ENCODE results near the gene DARS1.

DARS1 gene

GRCh38 chr2:135985018-135985825 is at the start of gene DARS1:
DARS1 (minus strand) TSS chr2:135985626; CDS start chr2:135985468, 158 bp downstream.
- intact Hi-C loops (cut with DNase I): no loop called here

GRCh38 chr2:136034629-136035028 is 49.2 kb upstream of the DARS1 start:
- DNase-seq: no peak
- intact Hi-C loops (cut with DNase I): no loop called here

More at GRCh38 chr2:135985018-135985825, at the start of gene DARS1:
- DNase-seq: peak; percentile 75 to 94 (median 89)

- DNase-seq: no peak
- intact Hi-C loops (cut with DNase I): no loop called here
Observed at GRCh38 chr2:136032817-136033535, 47.5 kb upstream of the DARS1 start.

GRCh38 chr2:136032192-136032591 is 46.8 kb upstream of the DARS1 start:
- intact Hi-C loops (cut with DNase I): no loop called here

GRCh38 chr2:136031711-136032110 is 46.3 kb upstream of the DARS1 start:
- intact Hi-C loops (cut with DNase I): no loop called here
- no peak for DNase-seq

More at GRCh38 chr2:136032192-136032591, 46.8 kb upstream of the DARS1 start:
- DNase-seq: no peak

- intact Hi-C loops (cut with DNase I): no loop called here
- no peak for DNase-seq
Observed at GRCh38 chr2:136030406-136030805, 45.0 kb upstream of the DARS1 start.

- intact Hi-C loops (cut with DNase I): loop anchor here (10.0 kb wide), 1 partner anchor 86 kb away; the partner anchor contains the start of gene CXCR4
- DNase-seq: no peak
Observed at GRCh38 chr2:136029149-136029548, 43.7 kb upstream of the DARS1 start.

- intact Hi-C loops (cut with DNase I): loop anchor here (10.0 kb wide), 1 partner anchor 87 kb away; the partner anchor contains the start of gene CXCR4
Observed at GRCh38 chr2:136028001-136028400, 42.6 kb upstream of the DARS1 start.

GRCh38 chr2:136027112-136027511 is 41.7 kb upstream of the DARS1 start:
- DNase-seq: no peak
- intact Hi-C loops (cut with DNase I): loop anchor here (10.0 kb wide), 1 partner anchor 88 kb away; the partner anchor contains the start of gene CXCR4

More at GRCh38 chr2:136028001-136028400, 42.6 kb upstream of the DARS1 start:
- peak in 13 of 42 donors; percentile 18 to 63 (median 31) for DNase-seq

GRCh38 chr2:136025057-136025973 is 39.9 kb upstream of the DARS1 start:
- DNase-seq: peak; percentile 76 to 95 (median 89)

GRCh38 chr2:136024616-136025015 is 39.2 kb upstream of the DARS1 start:
- intact Hi-C loops (cut with DNase I): loop anchor here (10.0 kb wide), 1 partner anchor 90 kb away; the partner anchor contains the start of gene CXCR4
- no peak for DNase-seq

More at GRCh38 chr2:136025057-136025973, 39.9 kb upstream of the DARS1 start:
- intact Hi-C loops (cut with DNase I): loop anchor here (10.0 kb wide), 1 partner anchor 89 kb away; the partner anchor contains the start of gene CXCR4

GRCh38 chr2:136024185-136024584 is 38.8 kb upstream of the DARS1 start:
- DNase-seq: no peak

GRCh38 chr2:136023416-136023815 is 38.0 kb upstream of the DARS1 start:
- intact Hi-C loops (cut with DNase I): loop anchor here (10.0 kb wide), 1 partner anchor 91 kb away; the partner anchor contains the start of gene CXCR4

More at GRCh38 chr2:136024185-136024584, 38.8 kb upstream of the DARS1 start:
- intact Hi-C loops (cut with DNase I): loop anchor here (10.0 kb wide), 1 partner anchor 91 kb away; the partner anchor contains the start of gene CXCR4

GRCh38 chr2:136022396-136023146 is 37.1 kb upstream of the DARS1 start:
- intact Hi-C loops (cut with DNase I): loop anchor here (10.0 kb wide), 1 partner anchor 92 kb away; the partner anchor contains the start of gene CXCR4
- DNase-seq: no peak

More at GRCh38 chr2:136023416-136023815, 38.0 kb upstream of the DARS1 start:
- DNase-seq: no peak

- intact Hi-C loops (cut with DNase I): loop anchor here (10.0 kb wide), 1 partner anchor 93 kb away; the partner anchor contains the start of gene CXCR4
- DNase-seq: peak in 2 of 42 donors; percentile 19 to 43
Observed at GRCh38 chr2:136021976-136022375, 36.5 kb upstream of the DARS1 start.

- intact Hi-C loops (cut with DNase I): loop anchor here (10.0 kb wide), 1 partner anchor 93 kb away; the partner anchor contains the start of gene CXCR4
- DNase-seq: peak in 2 of 42 donors; percentile 18 to 34
Observed at GRCh38 chr2:136021406-136021805, 36.0 kb upstream of the DARS1 start.

- intact Hi-C loops (cut with DNase I): loop anchor here (10.0 kb wide), 1 partner anchor 94 kb away; the partner anchor contains the start of gene CXCR4
- no peak for DNase-seq
Observed at GRCh38 chr2:136020831-136021230, 35.4 kb upstream of the DARS1 start.
